ENCODE results near the gene GPR89A. TPM values are rescaled to one million over a fixed set of nuclear protein-coding genes. Genes with fewer than 3 reads are reported as not detected.
"Not testable (repeated sequence)": the region's sequence is repeated elsewhere in the genome, so short reads cannot be mapped to it uniquely, and the experiment has no call there.

GPR89A gene
- total RNA-seq, 4 donors from 2014 or later: 6.9 to 34.8 (median 19.3) TPM

GRCh38 chr1:145711213-145711651 is 103.4 kb downstream of the GPR89A start:
- no peak overlapping the region for H3K27ac ChIP-seq
- no peak overlapping the region for H3K4me3 ChIP-seq
- DNase-seq: no peak
- no peaks in the 10 kb centered on the region for H3K9me3 ChIP-seq
- no peak for TF ChIP-seq CTCF (IDR thresholded peaks at IDR 0.05)
- TF ChIP-seq POLR2A (IDR thresholded peaks at IDR 0.05): no peak
- peaks cover 0 to 2% (median 0%) of the 10 kb centered on the region in 3 donors for H3K4me1 ChIP-seq
- WGBS, 2 donors: 66 to 77% methylated on average over 3 of the region's 3 CpGs
- intact Hi-C loops (cut with DNase I): no loop called here
- H3K27me3 ChIP-seq: no peaks in the 10 kb centered on the region
- H3K36me3 ChIP-seq: no peaks in the 10 kb centered on the region

- H3K9me3 ChIP-seq: no peaks in the 10 kb centered on the region
- no peak for TF ChIP-seq POLR2A (IDR thresholded peaks at IDR 0.05)
- TF ChIP-seq CTCF (IDR thresholded peaks at IDR 0.05): no peak
- H3K4me1 ChIP-seq: no peaks in the 10 kb centered on the region
- no peak overlapping the region for H3K27ac ChIP-seq
- no peaks in the 10 kb centered on the region for H3K36me3 ChIP-seq
- H3K4me3 ChIP-seq: no peak overlapping the region
- WGBS, 2 donors: 57 to 66% methylated on average over 5 of the region's 6 CpGs
- intact Hi-C loops (cut with DNase I): no loop called here
- DNase-seq: no peak
- H3K27me3 ChIP-seq: peaks cover 0 to 5% (median 0%) of the 10 kb centered on the region in 4 donors
These were observed 106.8 kb downstream of the GPR89A start for GRCh38 chr1:145714524-145715111.

- Histone ChIP-seq H3K36me3 (no peaks in the 10 kb centered on the region), H3K4me3 (no peak overlapping the region), H3K4me1 (peaks cover 4 to 14% (median 9%) of the 10 kb centered on the region in 3 donors), H3K27ac (no peak overlapping the region), H3K9me3 (no peaks in the 10 kb centered on the region), H3K27me3 (peaks cover 0 to 20% (median 0%) of the 10 kb centered on the region in 4 donors)
- intact Hi-C loops (cut with DNase I): no loop called here
- WGBS, 2 donors: 71 to 86% methylated on average over 8 to 9 of the region's 10 CpGs
- DNase-seq: no peak
- TF ChIP-seq POLR2A (IDR thresholded peaks at IDR 0.05): no peak
- TF ChIP-seq CTCF (IDR thresholded peaks at IDR 0.05): no peak
These were observed 109.0 kb downstream of the GPR89A start for GRCh38 chr1:145716641-145717345.

- DNase-seq: no peak
- Histone ChIP-seq H3K4me1 (peaks cover 4 to 14% (median 9%) of the 10 kb centered on the region in 3 donors), H3K9me3 (no peaks in the 10 kb centered on the region), H3K27ac (no peak overlapping the region), H3K27me3 (peaks cover 0 to 21% (median 0%) of the 10 kb centered on the region in 4 donors), H3K4me3 (no peak overlapping the region), H3K36me3 (no peaks in the 10 kb centered on the region)
- intact Hi-C loops (cut with DNase I): no loop called here
- 45 to 60% methylated on average over 1 of the region's 1 CpG for WGBS, 2 donors
- TF ChIP-seq CTCF (IDR thresholded peaks at IDR 0.05) (no peak), POLR2A (IDR thresholded peaks at IDR 0.05) (no peak)
These were observed 110.0 kb downstream of the GPR89A start for GRCh38 chr1:145717833-145718232.

GRCh38 chr1:145718465-145718864 is 110.7 kb downstream of the GPR89A start:
- WGBS, 2 donors: 86 to 95% methylated on average over 5 of the region's 5 CpGs
- peaks cover 0 to 21% (median 0%) of the 10 kb centered on the region in 4 donors for H3K27me3 ChIP-seq
- H3K27ac ChIP-seq; H3K9me3 ChIP-seq; intact Hi-C loops (cut with DNase I); DNase-seq; H3K4me3 ChIP-seq; H3K36me3 ChIP-seq: not testable (repeated sequence)
- peaks cover 4 to 14% (median 9%) of the 10 kb centered on the region in 3 donors for H3K4me1 ChIP-seq

Data from esophagus squamous epithelium (tissue), 5 donors.